GM18517 (cell line): ENCODE measurements around the gene ARFRP1.

Experiments
- ATAC-seq: cut with Tn5 transposase; IDR thresholded peaks from one replicate; pipeline ENCODE4 v1.9.1; 2021; ENCODE audit warnings: mild to moderate bottlenecking, moderate library complexity; ENCODE audit not compliant: unreplicated experiment

ARFRP1 gene

GRCh38 chr20:63707558-63708300 lies at the start of gene ARFRP1, which contains the start of gene ZGPAT:
Gene ARFRP1 (minus strand): TSS chr20:63707976. CDS start chr20:63707091, 885 bp downstream.
Gene ZGPAT (plus strand): TSS chr20:63708039. CDS start chr20:63708581, 542 bp downstream.
- ATAC-seq: peak; percentile 64

GRCh38 chr20:63756648-63756991 lies 48.8 kb upstream of the ARFRP1 start:
- ATAC-seq: no peak

- ATAC-seq: no peak
These were observed 48.3 kb upstream of the ARFRP1 start for GRCh38 chr20:63755933-63756647.

- ATAC-seq: no peak
These were observed 46.2 kb upstream of the ARFRP1 start for GRCh38 chr20:63754008-63754407.

GRCh38 chr20:63753381-63753780 lies 45.6 kb upstream of the ARFRP1 start:
- ATAC-seq: no peak

GRCh38 chr20:63752411-63753101 lies 44.8 kb upstream of the ARFRP1 start:
- ATAC-seq: no peak

GRCh38 chr20:63751471-63752271 lies 43.9 kb upstream of the ARFRP1 start:
- ATAC-seq: no peak

GRCh38 chr20:63750807-63751470 lies 43.2 kb upstream of the ARFRP1 start:
- no peak for ATAC-seq

GRCh38 chr20:63749597-63750508 lies 42.1 kb upstream of the ARFRP1 start:
- ATAC-seq: no peak

- ATAC-seq: no peak
These were observed 41.1 kb upstream of the ARFRP1 start for GRCh38 chr20:63748934-63749270.

- no peak for ATAC-seq
These were observed 40.5 kb upstream of the ARFRP1 start for GRCh38 chr20:63748070-63748933.

GRCh38 chr20:63747622-63748069 lies 39.9 kb upstream of the ARFRP1 start:
- ATAC-seq: no peak

- ATAC-seq: no peak
These were observed 39.1 kb upstream of the ARFRP1 start for GRCh38 chr20:63746751-63747315.

GRCh38 chr20:63745961-63746731 lies 38.4 kb upstream of the ARFRP1 start:
- no peak for ATAC-seq

GRCh38 chr20:63745424-63745805 lies 37.6 kb upstream of the ARFRP1 start:
- no peak for ATAC-seq

- ATAC-seq: no peak
These were observed 37.0 kb upstream of the ARFRP1 start for GRCh38 chr20:63744574-63745423.
